ENCODE data around the gene SVOPL. TPM values are rescaled to one million over a fixed set of nuclear protein-coding genes. Genes with fewer than 3 reads are reported as not detected.

SVOPL gene, protein sequence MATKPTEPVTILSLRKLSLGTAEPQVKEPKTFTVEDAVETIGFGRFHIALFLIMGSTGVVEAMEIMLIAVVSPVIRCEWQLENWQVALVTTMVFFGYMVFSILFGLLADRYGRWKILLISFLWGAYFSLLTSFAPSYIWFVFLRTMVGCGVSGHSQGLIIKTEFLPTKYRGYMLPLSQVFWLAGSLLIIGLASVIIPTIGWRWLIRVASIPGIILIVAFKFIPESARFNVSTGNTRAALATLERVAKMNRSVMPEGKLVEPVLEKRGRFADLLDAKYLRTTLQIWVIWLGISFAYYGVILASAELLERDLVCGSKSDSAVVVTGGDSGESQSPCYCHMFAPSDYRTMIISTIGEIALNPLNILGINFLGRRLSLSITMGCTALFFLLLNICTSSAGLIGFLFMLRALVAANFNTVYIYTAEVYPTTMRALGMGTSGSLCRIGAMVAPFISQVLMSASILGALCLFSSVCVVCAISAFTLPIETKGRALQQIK
- total RNA-seq: not detected in 2 replicates

GRCh38 chr7:138700857-138701536 lies at the start of gene SVOPL:
Gene SVOPL, minus strand, starts transcription at chr7:138701362. Its CDS starts 22,317 bp downstream, at chr7:138679045.

Other genes starting within 250 kb of the SVOPL start
- 1.9 and 3.4 TPM in 2 replicates for gene TRIM24, start 241.1 kb downstream of the SVOPL start, total RNA-seq
- not detected in 2 replicates for gene TMEM213, start 96.6 kb upstream of the SVOPL start, total RNA-seq
- not detected in 2 replicates for gene ATP6V0A4, start 96.8 kb upstream of the SVOPL start, total RNA-seq